K562 (cell line): ENCODE measurements around the gene ZNHIT6. TPM values are rescaled to one million over a fixed set of nuclear protein-coding genes. Genes with fewer than 3 reads are reported as not detected.

Experiments
- ATF1 ChIP-seq, 2 experiments: fragments of 450-650 bp in 1 of 2; IDR thresholded peaks; 2 replicates each; pipeline ENCODE4 v1.6.1; 2016; ENCODE audit warnings: missing compliant biosample characterization in 1 of 2, missing genetic modification characterization in 1 of 2
- CBFA2T2 ChIP-seq: fragments of 450-650 bp; conservative IDR thresholded peaks from 2 replicates; pipeline ENCODE4 v1.6.1; 2017; ENCODE audit warnings: mild to moderate bottlenecking
- CEBPG ChIP-seq, 3 experiments: fragments of 200-800 bp in 1 of 3; sonication (Bioruptor generic) in 1 of 3; sonication (generic) in 1 of 3; formaldehyde crosslinking in 1 of 3; IDR thresholded peaks in 2 of 3; conservative IDR thresholded peaks in 1 of 3; 2 replicates each; pipeline versions ENCODE4 v1.6.1 to v1.8.0; 2016 to 2022; ENCODE audit warnings: missing compliant biosample characterization in 2 of 3, missing genetic modification characterization in 2 of 3, mild to moderate bottlenecking in 1 of 3, missing genetic modification reagents in 1 of 3
- CREM ChIP-seq: IDR thresholded peaks from 2 replicates; pipeline ENCODE4 v1.6.1; 2014; ENCODE audit warnings: antibody characterized with exemption, low read depth
- CTBP1 ChIP-seq: fragments of 450-650 bp; IDR thresholded peaks from 2 replicates; pipeline ENCODE4 v1.6.1; 2016; ENCODE audit warnings: borderline replicate concordance
- HDAC2 ChIP-seq: fragments of 450-650 bp; IDR thresholded peaks from 2 replicates; pipeline ENCODE4 v1.6.1; 2016; ENCODE audit warnings: mild to moderate bottlenecking
- HDAC6 ChIP-seq: IDR thresholded peaks from 2 replicates; pipeline ENCODE4 v1.6.1; 2012; ENCODE audit warnings: low read depth, mild to moderate bottlenecking, control low read depth, inconsistent platforms, low read length, moderate library complexity
- MAZ ChIP-seq, 2 experiments: fragments of 450-650 bp in 1 of 2; sonication (generic) in 1 of 2; formaldehyde crosslinking; IDR thresholded peaks in 1 of 2; conservative IDR thresholded peaks in 1 of 2; 2 replicates each; pipeline versions ENCODE4 v1.4.0 to v1.5.0; 2020; ENCODE audit warnings: mild to moderate bottlenecking in 1 of 2, missing genetic modification reagents in 1 of 2
- MTA2 ChIP-seq: fragments of 450-650 bp; IDR thresholded peaks from 2 replicates; pipeline ENCODE4 v1.6.1; 2016; ENCODE audit warnings: low read depth
- MXI1 ChIP-seq: IDR thresholded peaks from 2 replicates; pipeline ENCODE4 v1.6.1; 2011; ENCODE audit warnings: low read depth, mild to moderate bottlenecking, improper control_type of control experiment, low read length
- SMARCA4 ChIP-seq: fragments of 450-650 bp; IDR thresholded peaks from 2 replicates; pipeline ENCODE4 v1.6.1; 2016
- TAF7 ChIP-seq: fragments of 450-650 bp; IDR thresholded peaks from 2 replicates; pipeline ENCODE4 v1.6.1; 2016; ENCODE audit warnings: missing genetic modification characterization, missing compliant biosample characterization
- TRIM24 ChIP-seq, 2 experiments: fragments of 450-650 bp; IDR thresholded peaks; 2 replicates each; pipeline ENCODE4 v1.6.1; 2016
- ZBTB7A ChIP-seq: IDR thresholded peaks from 2 replicates; pipeline ENCODE4 v1.6.1; 2011; ENCODE audit warnings: low read depth, mild to moderate bottlenecking, low read length, moderate library complexity, borderline replicate concordance; ENCODE audit not compliant: control insufficient read depth
- ZNF274 ChIP-seq: IDR thresholded peaks from 2 replicates; pipeline ENCODE4 v1.6.1; 2011; ENCODE audit warnings: low read depth, mild to moderate bottlenecking, low read length, moderate library complexity, borderline replicate concordance
- polyA plus RNA-seq, 8 experiments: library from polyadenylated mRNA; depleted of rRNA in 4 of 8; stranded (reverse) in 5 of 8; unstranded in 3 of 8; fragments of >200 nt; fragmentation: Nextera tagmentation in 2 of 8; fragmentation: Illumina TruSeq in 1 of 8; extraction: Ambion mirVana in 2 of 8; extraction: Trizol in 1 of 8; gene quantifications; 2 replicates each; pipeline versions ENCODE4 v1.2.1 to v1.2.3, GENCODE V29; 2011 to 2014; ENCODE audit warnings: inconsistent platforms in 1 of 8, missing spikeins in 1 of 8
- total RNA-seq, 7 experiments: library from RNA; depleted of rRNA in 6 of 7; stranded (reverse); fragments of >200 nt in 6 of 7; fragmentation: Illumina TruSeq in 2 of 7; extraction: Trizol in 2 of 7; gene quantifications; 2 replicates each; pipeline versions ENCODE4 v1.2.1 to v1.2.3, GENCODE V29; 2011 to 2021; ENCODE audit warnings: low replicate concordance in 1 of 7
- TF ChIP-seq, protein P1 (sequence below): sonication (generic); formaldehyde crosslinking; IDR thresholded peaks from 2 replicates; pipeline ENCODE4 v1.9.0; 2022; ENCODE audit warnings: mild to moderate bottlenecking, missing genetic modification reagents
- TF ChIP-seq, protein P2 (sequence below): fragments of 250-450 bp; sonication (Bioruptor Pico); IDR thresholded peaks from 2 replicates; pipeline ENCODE4 v1.8.0; 2021; ENCODE audit warnings: mild to moderate bottlenecking, moderate library complexity

ZNHIT6 gene
- total and polyA plus RNA-seq, 9 of the 15 experiments (the other 6 are each of a cell fraction or from before 2014, with no cell fraction given) = 15.4 to 37.6 (median 21.7) TPM

DNA sequence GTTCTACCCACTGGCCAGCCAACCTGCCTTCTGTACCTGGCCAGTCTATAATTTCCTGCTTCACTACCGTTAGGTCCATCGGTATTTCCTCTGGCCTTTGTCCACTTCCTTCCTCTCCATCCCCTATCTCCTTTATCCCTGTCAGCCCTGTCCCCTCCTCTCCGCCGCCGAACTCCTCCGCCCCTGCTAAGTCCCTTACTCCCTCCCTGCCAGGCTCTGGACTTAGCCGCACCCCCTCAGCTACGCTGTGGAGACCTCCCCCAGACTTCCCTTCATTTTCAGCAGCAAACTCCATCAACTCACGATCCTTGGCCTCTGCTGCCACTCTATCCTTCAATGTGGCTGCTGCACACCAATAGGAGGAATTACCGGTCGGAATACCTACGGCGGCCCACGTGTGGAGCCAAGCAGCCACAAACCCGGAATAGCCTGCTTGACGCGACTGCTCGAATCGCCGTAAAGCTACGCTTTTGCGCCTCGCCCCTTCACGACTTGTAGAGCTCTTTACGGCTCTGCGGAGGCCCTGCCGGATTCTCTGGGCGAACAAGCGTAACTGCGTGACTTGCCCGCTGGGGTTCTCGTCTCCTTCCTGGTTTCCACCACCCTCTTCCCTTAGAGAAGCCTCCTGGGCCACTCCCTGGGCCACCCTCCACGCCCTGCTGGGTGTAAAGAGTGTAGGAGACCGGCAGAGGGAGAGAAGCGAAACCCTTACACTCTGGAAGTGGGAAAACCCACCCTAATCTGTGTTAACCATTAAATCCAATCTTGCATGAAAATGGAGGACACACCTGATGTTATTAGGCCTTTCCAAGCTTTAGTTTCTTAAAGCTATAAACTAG is at the start of gene ZNHIT6 (continued):
- no peak for TF ChIP-seq CEBPG (CRISPR knock-in tag; IDR thresholded peaks at IDR 0.05)
- no peak for TF ChIP-seq CEBPG (tag; conservative IDR thresholded peaks at IDR 0.05 in 1 of 2, IDR thresholded peaks at IDR 0.05 in 1 of 2)
- TF ChIP-seq TAF7 (tag) = peak; percentile 70
- peak; percentile 49 to 59; a peak in 2 of 4 replicates for TF ChIP-seq MAZ (CRISPR knock-in tag; conservative IDR thresholded peaks at IDR 0.05 in 1 of 2, IDR thresholded peaks at IDR 0.05 in 1 of 2)
- no peak for TF ChIP-seq ZNF274
- TF ChIP-seq MXI1 = peak; percentile 88; the same call in 1 of the 2 replicates
- TF ChIP-seq CREM = peak; percentile 86
- peak; percentile 8; the same call in 1 of the 2 replicates for TF ChIP-seq ZBTB7A
- TF ChIP-seq, protein P1, sequence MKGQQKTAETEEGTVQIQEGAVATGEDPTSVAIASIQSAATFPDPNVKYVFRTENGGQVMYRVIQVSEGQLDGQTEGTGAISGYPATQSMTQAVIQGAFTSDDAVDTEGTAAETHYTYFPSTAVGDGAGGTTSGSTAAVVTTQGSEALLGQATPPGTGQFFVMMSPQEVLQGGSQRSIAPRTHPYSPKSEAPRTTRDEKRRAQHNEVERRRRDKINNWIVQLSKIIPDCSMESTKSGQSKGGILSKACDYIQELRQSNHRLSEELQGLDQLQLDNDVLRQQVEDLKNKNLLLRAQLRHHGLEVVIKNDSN (CRISPR knock-in tag) = peak; percentile 77
- peak; percentile 83 for TF ChIP-seq CTBP1
- peak; percentile 92 for TF ChIP-seq HDAC2
- TF ChIP-seq HDAC6 = no peak
- TF ChIP-seq, protein P2, sequence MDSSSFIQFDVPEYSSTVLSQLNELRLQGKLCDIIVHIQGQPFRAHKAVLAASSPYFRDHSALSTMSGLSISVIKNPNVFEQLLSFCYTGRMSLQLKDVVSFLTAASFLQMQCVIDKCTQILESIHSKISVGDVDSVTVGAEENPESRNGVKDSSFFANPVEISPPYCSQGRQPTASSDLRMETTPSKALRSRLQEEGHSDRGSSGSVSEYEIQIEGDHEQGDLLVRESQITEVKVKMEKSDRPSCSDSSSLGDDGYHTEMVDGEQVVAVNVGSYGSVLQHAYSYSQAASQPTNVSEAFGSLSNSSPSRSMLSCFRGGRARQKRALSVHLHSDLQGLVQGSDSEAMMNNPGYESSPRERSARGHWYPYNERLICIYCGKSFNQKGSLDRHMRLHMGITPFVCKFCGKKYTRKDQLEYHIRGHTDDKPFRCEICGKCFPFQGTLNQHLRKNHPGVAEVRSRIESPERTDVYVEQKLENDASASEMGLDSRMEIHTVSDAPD (CRISPR knock-in tag) = no peak
- no peak for TF ChIP-seq MTA2
- peak in 1 of 2 experiments; percentile 51; a peak in 1 of 4 replicates for TF ChIP-seq TRIM24 (IDR thresholded peaks at IDR 0.05)
- TF ChIP-seq CBFA2T2 = no peak
- 0 out of 2 replicates have a peak, but pooled peaks have one; percentile 23 for TF ChIP-seq SMARCA4
- no peak for TF ChIP-seq ATF1 (CRISPR knock-in tag; IDR thresholded peaks at IDR 0.05)
- TF ChIP-seq ATF1 (tag; IDR thresholded peaks at IDR 0.05) = peak; percentile 87
